Spleen (tissue), 7 donors: ENCODE results near the gene GRHL3.

Source experiments
- POLR2A ChIP-seq, 3 donors: fragments of 450-650 bp; IDR thresholded peaks; one replicate each; pipeline ENCODE4 v1.5.1; 2017; ENCODE audit warnings: antibody characterized with exemption in 3 of 3, mild to moderate bottlenecking in 1 of 3
- POLR2AphosphoS5 ChIP-seq, 3 donors: sonication (generic); formaldehyde crosslinking; IDR thresholded peaks; one replicate each; pipeline ENCODE4 v1.5.1; 2017; ENCODE audit warnings: antibody characterized with exemption in 3 of 3
- TF ChIP-seq, protein P1 (sequence below), 11 experiments: fragments of 200-600 bp in 7 of 11; fragments of 450-650 bp in 4 of 11; sonication (generic) in 4 of 11; IDR thresholded peaks in 8 of 11; conservative IDR thresholded peaks in 3 of 11; 1 replicate in 7 of 11; 2 replicates in 4 of 11; pipeline versions ENCODE4 v1.4.0 to v1.8.0; 2016 to 2021; ENCODE audit warnings: antibody characterized with exemption in 11 of 11, inconsistent platforms in 4 of 11, mild to moderate bottlenecking in 1 of 11
- donor health status: DM: no; HTN: no; CAD: no; lungs with moderate emphysema.
- donor health status: DM: no; HTN: no; CAD: no.
- donor health status: DM: no; HTN: no; CAD: no.

DNA sequence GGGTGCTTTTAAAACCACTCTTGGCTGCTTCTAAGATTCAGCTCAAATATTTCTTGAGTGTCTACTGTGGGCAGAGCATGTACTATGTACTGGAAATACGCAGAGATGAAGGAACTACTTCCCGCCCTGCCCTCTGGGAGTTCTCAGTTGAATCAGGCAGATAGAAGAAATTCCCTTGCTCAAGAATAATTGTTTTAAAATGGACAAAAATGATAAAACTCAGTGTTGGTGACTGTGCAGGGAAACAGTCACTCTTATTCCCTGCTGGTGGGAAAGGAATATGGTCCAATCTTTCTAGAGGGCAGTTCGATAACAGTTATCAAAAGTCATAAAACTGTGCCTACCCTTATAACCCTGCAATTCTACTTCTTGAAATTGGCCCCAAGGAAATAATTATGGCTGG lies 16.9 kb upstream of the GRHL3 start:
- TF ChIP-seq, protein P1, sequence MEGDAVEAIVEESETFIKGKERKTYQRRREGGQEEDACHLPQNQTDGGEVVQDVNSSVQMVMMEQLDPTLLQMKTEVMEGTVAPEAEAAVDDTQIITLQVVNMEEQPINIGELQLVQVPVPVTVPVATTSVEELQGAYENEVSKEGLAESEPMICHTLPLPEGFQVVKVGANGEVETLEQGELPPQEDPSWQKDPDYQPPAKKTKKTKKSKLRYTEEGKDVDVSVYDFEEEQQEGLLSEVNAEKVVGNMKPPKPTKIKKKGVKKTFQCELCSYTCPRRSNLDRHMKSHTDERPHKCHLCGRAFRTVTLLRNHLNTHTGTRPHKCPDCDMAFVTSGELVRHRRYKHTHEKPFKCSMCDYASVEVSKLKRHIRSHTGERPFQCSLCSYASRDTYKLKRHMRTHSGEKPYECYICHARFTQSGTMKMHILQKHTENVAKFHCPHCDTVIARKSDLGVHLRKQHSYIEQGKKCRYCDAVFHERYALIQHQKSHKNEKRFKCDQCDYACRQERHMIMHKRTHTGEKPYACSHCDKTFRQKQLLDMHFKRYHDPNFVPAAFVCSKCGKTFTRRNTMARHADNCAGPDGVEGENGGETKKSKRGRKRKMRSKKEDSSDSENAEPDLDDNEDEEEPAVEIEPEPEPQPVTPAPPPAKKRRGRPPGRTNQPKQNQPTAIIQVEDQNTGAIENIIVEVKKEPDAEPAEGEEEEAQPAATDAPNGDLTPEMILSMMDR (IDR thresholded peaks at IDR 0.05 in 8 of 11, conservative IDR thresholded peaks at IDR 0.05 in 3 of 11), result no peak
- TF ChIP-seq POLR2A (IDR thresholded peaks at IDR 0.05), result no peak
- TF ChIP-seq POLR2AphosphoS5 (IDR thresholded peaks at IDR 0.05), result no peak
